ENCODE measurements around the gene WFDC1.

DNA sequence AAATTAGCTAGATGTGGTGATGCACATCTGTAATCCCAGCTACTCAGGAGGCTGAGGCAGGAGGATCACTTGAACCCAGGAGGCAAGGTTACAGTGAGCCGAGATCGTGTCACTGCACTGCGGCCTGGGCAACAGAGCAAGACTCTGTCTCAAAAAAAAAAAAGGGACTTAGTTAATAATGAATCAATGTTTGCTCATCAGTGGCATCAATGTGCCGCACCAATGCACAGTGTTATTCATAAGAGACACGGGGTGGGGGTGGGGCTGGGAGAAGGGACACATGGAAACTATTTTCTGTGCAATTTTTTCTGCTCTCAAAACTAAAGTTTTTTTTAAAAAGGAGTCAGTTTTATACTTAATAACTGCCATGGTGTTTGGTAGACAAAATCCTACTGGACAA, 66.9 kb downstream of the WFDC1 start:
- TF ChIP-seq, protein P1, sequence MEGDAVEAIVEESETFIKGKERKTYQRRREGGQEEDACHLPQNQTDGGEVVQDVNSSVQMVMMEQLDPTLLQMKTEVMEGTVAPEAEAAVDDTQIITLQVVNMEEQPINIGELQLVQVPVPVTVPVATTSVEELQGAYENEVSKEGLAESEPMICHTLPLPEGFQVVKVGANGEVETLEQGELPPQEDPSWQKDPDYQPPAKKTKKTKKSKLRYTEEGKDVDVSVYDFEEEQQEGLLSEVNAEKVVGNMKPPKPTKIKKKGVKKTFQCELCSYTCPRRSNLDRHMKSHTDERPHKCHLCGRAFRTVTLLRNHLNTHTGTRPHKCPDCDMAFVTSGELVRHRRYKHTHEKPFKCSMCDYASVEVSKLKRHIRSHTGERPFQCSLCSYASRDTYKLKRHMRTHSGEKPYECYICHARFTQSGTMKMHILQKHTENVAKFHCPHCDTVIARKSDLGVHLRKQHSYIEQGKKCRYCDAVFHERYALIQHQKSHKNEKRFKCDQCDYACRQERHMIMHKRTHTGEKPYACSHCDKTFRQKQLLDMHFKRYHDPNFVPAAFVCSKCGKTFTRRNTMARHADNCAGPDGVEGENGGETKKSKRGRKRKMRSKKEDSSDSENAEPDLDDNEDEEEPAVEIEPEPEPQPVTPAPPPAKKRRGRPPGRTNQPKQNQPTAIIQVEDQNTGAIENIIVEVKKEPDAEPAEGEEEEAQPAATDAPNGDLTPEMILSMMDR (IDR thresholded peaks at IDR 0.05; ENCODE audit: insufficient read depth, low read depth, low read length), result no peak
- TF ChIP-seq EZH2 (IDR thresholded peaks at IDR 0.05; ENCODE audit: insufficient read depth, low read length), result no peak

All from astrocyte (in vitro differentiated cells and primary cell).